HepG2 (cell line): Measurements from ENCODE around the gene RIIAD1. TPM values are rescaled to one million over a fixed set of nuclear protein-coding genes. Genes with fewer than 3 reads are reported as not detected.
A peak's percentile ranks its signal among the peaks of the same experiment; 100 is the strongest.
"Not testable (repeated sequence)": the region's sequence is repeated elsewhere in the genome, so short reads cannot be mapped to it uniquely, and the experiment has no call there.

Experiments used
- ATAC-seq: fragments of 200-7000 bp; cut with Tn5 transposase; 3 replicates; pipeline ENCODE4 v1.9.1; 2020; ENCODE audit warnings: mild to moderate bottlenecking, moderate library complexity
- BruUV-seq: library from RNA; stranded (reverse); fragments of 400-500 nt; replicated peaks from 2 replicates; lab custom pipeline; 2021; lab: Mats Ljungman, UMichigan
- CTCF ChIA-PET: fragments of 300-600 bp; formaldehyde crosslinking; extraction: SDS; loops from one replicate; lab custom pipeline; 2021; ENCODE audit warnings: low total read pairs, inconsistent platforms, low intra/inter-chr PET ratio; lab: Yijun Ruan, JAX
- POLR2A ChIA-PET: fragments of 350-600 bp; sonication (Branson Sonifier 250); formaldehyde crosslinking; loops from one replicate; lab custom pipeline; 2020; ENCODE audit warnings: antibody characterized with exemption, inconsistent platforms; lab: Yijun Ruan, JAX
- DNase-seq: peaks from one replicate; pipeline ENCODE4 v3.0.0-alpha.2; 2015; ENCODE audit warnings: low spot score
- FAIRE-seq: peaks from 3 replicates; lab custom pipeline; 2011; peaks lifted over from hg19 to GRCh38; lab: Jason Lieb, UNC
- H2AFZ ChIP-seq: one replicate; pipeline ENCODE4 v1.6.1; 2011; ENCODE audit warnings: low read length, inconsistent platforms
- H3K27ac ChIP-seq: fragments of 300-600 bp; 3 replicates; pipeline ENCODE4 v1.8.0; 2011; ENCODE audit warnings: mixed run types, mild to moderate bottlenecking, mixed read lengths, low read length, inconsistent platforms; ENCODE audit not compliant: insufficient read depth; ENCODE audit errors: extremely low read length
- H3K27me3 ChIP-seq, 2 experiments: fragments of 200-600 bp in 1 of 2; 2 replicates in 1 of 2; 3 replicates in 1 of 2; pipeline versions ENCODE4 v1.6.0 to v1.8.0; 2011; ENCODE audit warnings: low read length in 2 of 2, mild to moderate bottlenecking in 2 of 2, moderate library complexity in 2 of 2, inconsistent platforms in 1 of 2; ENCODE audit not compliant: insufficient read depth in 2 of 2, control insufficient read depth in 1 of 2
- H3K36me3 ChIP-seq, 2 experiments: fragments of 200-600 bp in 1 of 2; replicated peaks in 1 of 2; 2 replicates in 1 of 2; 3 replicates in 1 of 2; pipeline versions ENCODE4 v1.5.1 to v1.8.0; 2011; ENCODE audit warnings: low read length in 2 of 2, inconsistent platforms in 1 of 2; ENCODE audit not compliant: insufficient read depth in 2 of 2, control insufficient read depth in 1 of 2
- H3K4me1 ChIP-seq: 2 replicates; pipeline ENCODE4 v1.5.1; 2012; ENCODE audit warnings: low read length, inconsistent platforms; ENCODE audit not compliant: insufficient read depth
- H3K4me2 ChIP-seq: 2 replicates; pipeline ENCODE4 v1.6.0; 2011; ENCODE audit warnings: low read depth, low read length, inconsistent platforms
- H3K4me3 ChIP-seq, 3 experiments: fragments of 200-600 bp in 1 of 3; sonication (generic), shearing (Covaris generic) in 1 of 3; replicated peaks in 1 of 3; 2 replicates each; pipeline ENCODE4 v1.5.1; 2011 to 2016; ENCODE audit warnings: low read length in 3 of 3, inconsistent platforms in 2 of 3, low read depth in 2 of 3, mild to moderate bottlenecking in 2 of 3, control low read depth in 1 of 3, mixed read lengths in 1 of 3; ENCODE audit not compliant: insufficient read depth in 1 of 3
- H3K79me2 ChIP-seq: one replicate; pipeline ENCODE4 v1.6.1; 2011; ENCODE audit warnings: low read length, inconsistent platforms; ENCODE audit not compliant: insufficient read depth
- H3K9ac ChIP-seq: 2 replicates; pipeline ENCODE4 v1.6.0; 2011; ENCODE audit warnings: mild to moderate bottlenecking, low read depth, low read length, inconsistent platforms; ENCODE audit not compliant: insufficient read depth
- H3K9me3 ChIP-seq: 2 replicates; pipeline ENCODE4 v1.5.1; 2012; ENCODE audit warnings: mild to moderate bottlenecking, low read length
- H4K20me1 ChIP-seq: 2 replicates; pipeline ENCODE4 v1.6.0; 2011; ENCODE audit warnings: inconsistent platforms, mild to moderate bottlenecking, low read length, moderate library complexity; ENCODE audit not compliant: insufficient read depth
- NAIF1 ChIP-seq: sonication (generic); formaldehyde crosslinking; IDR thresholded peaks from 2 replicates; pipeline ENCODE4 v1.5.0; 2020; ENCODE audit warnings: mild to moderate bottlenecking, missing genetic modification reagents, borderline replicate concordance
- NR2F2 ChIP-seq: IDR thresholded peaks from 2 replicates; pipeline ENCODE4 v1.6.1; 2012; ENCODE audit warnings: low read depth, inconsistent platforms, borderline replicate concordance
- SIN3A ChIP-seq: IDR thresholded peaks from 2 replicates; pipeline ENCODE4 v1.6.1; 2011; ENCODE audit warnings: low read depth, mild to moderate bottlenecking, control low read depth, low read length, borderline replicate concordance
- WGBS: methylation state at CpG from one replicate; pipeline ENCODE4 v1.1.6; 2017; ENCODE audit warnings: low lambda C conversion rate; 5-methylcytosine and 5-hydroxymethylcytosine counted together
- in situ Hi-C: cut with HindIII; loops from 2 replicates; pipeline ENCODE4 v1.10.0; 2017; ENCODE audit warnings: low pct_unique_long_range_greater_than_20kb; ENCODE audit not compliant: extremely low pct_ligation_motif_present
- intact Hi-C: fragments of 100-400 bp; cut with micrococcal nuclease; formaldehyde crosslinking; loops from one replicate; pipeline ENCODE4 v1.10.0; 2022; ENCODE audit not compliant: unreplicated experiment
- polyA plus RNA-seq, 8 experiments: library from polyadenylated mRNA; depleted of rRNA in 3 of 8; stranded (reverse) in 7 of 8; unstranded in 1 of 8; fragments of >200 nt; fragmentation: Illumina TruSeq in 4 of 8; extraction: Trizol in 4 of 8; gene quantifications; 2 replicates each; pipeline versions ENCODE4 v1.2.1 to v1.2.3, GENCODE V29; 2011 to 2016; ENCODE audit warnings: low read depth in 4 of 8, missing spikeins in 1 of 8, mixed read lengths in 1 of 8; ENCODE audit not compliant: insufficient read depth in 1 of 8
- total RNA-seq, 5 experiments: library from RNA; depleted of rRNA; stranded (reverse); fragments of >200 nt; fragmentation: Illumina TruSeq; extraction: Trizol; gene quantifications; 2 replicates each; pipeline ENCODE4 v1.2.3, GENCODE V29; 2016; ENCODE audit warnings: low read depth in 1 of 5

Gene RIIAD1
- total and polyA plus RNA-seq, 2 of the 13 experiments (the other 11 are each of a cell fraction or from before 2014, with no cell fraction given): not detected

GRCh38 chr1:151763990-151764389, 42.7 kb downstream of the RIIAD1 start:
- H3K4me3 ChIP-seq: peak overlapping the region; percentile 72 to 95 (median 92)
- FAIRE-seq (no peak), DNase-seq (no peak), ATAC-seq (peak; percentile 10)
- H4K20me1 ChIP-seq: no peaks in the 10 kb centered on the region
- in situ Hi-C loops: no loop called here
- POLR2A ChIA-PET: interaction anchor here (0.6 to 1.7 kb wide), 6 partner anchors 12 to 224 kb away, joined by 3 to 21 read pairs (median 6); partner anchors contain the start of genes TDRKH and TUFT1
- intact Hi-C loops: loop anchor here (10.0 kb wide), 1 partner anchor 71 kb away; the partner anchor contains the start of genes C2CD4D and RORC
- no TSS peak for BruUV-seq
- TF ChIP-seq NR2F2: no peak
- TF ChIP-seq NAIF1 (CRISPR knock-in tag): no peak
- 0 out of 2 replicates have a peak, but pooled peaks have one; percentile 1 for TF ChIP-seq SIN3A
- H3K36me3 ChIP-seq: peaks cover 6 to 23% of the 10 kb centered on the region in 2 experiments
- CTCF ChIA-PET: no interaction called here
- peak overlapping the region; percentile 83 for H3K27ac ChIP-seq
- H3K9me3 ChIP-seq: no peaks in the 10 kb centered on the region
- peak overlapping the region; percentile 84 for H3K4me2 ChIP-seq
- 2% methylated on average over 10 of the region's 10 CpGs for WGBS
- H2AFZ ChIP-seq: peak overlapping the region; percentile 79
- peaks cover 26% of the 10 kb centered on the region for H3K4me1 ChIP-seq
- no peaks in the 10 kb centered on the region; a peak in 1 of 5 replicates for H3K27me3 ChIP-seq
- peaks cover 5% of the 10 kb centered on the region for H3K79me2 ChIP-seq
- peak overlapping the region; percentile 75 for H3K9ac ChIP-seq

GRCh38 chr1:151768351-151769066, 47.2 kb downstream of the RIIAD1 start:
- H2AFZ ChIP-seq, H3K79me2 ChIP-seq, in situ Hi-C loops, H3K27me3 ChIP-seq, H3K36me3 ChIP-seq, H3K4me3 ChIP-seq, H3K4me2 ChIP-seq, H4K20me1 ChIP-seq, H3K9me3 ChIP-seq, H3K9ac ChIP-seq, FAIRE-seq, DNase-seq, BruUV-seq, H3K27ac ChIP-seq, ATAC-seq, POLR2A ChIA-PET, CTCF ChIA-PET: not testable (repeated sequence)
- WGBS: 25% methylated on average over 2 of the region's 7 CpGs
- peaks cover 15% of the 10 kb centered on the region for H3K4me1 ChIP-seq
- intact Hi-C loops: loop anchor here (10.0 kb wide), 1 partner anchor 66 kb away; the partner anchor contains the start of genes C2CD4D and RORC

GRCh38 chr1:151769270-151769669, 47.9 kb downstream of the RIIAD1 start:
- H3K9ac ChIP-seq, CTCF ChIA-PET, H3K4me2 ChIP-seq, BruUV-seq, DNase-seq, in situ Hi-C loops, H4K20me1 ChIP-seq, H2AFZ ChIP-seq, H3K27ac ChIP-seq, H3K36me3 ChIP-seq, H3K4me3 ChIP-seq, FAIRE-seq, H3K9me3 ChIP-seq, POLR2A ChIA-PET, ATAC-seq, H3K79me2 ChIP-seq, H3K27me3 ChIP-seq: not testable (repeated sequence)
- intact Hi-C loops: loop anchor here (10.0 kb wide), 1 partner anchor 66 kb away; the partner anchor contains the start of genes C2CD4D and RORC
- 92% methylated on average over 16 of the region's 34 CpGs for WGBS
- H3K4me1 ChIP-seq: peaks cover 13% of the 10 kb centered on the region
